Kidney epithelial cell (primary cell): Measurements from ENCODE around the gene IQCH. TPM values are rescaled to one million over a fixed set of nuclear protein-coding genes. Genes with fewer than 3 reads are reported as not detected.

Source experiments
- DNase-seq: peaks from one replicate; pipeline ENCODE4 v3.0.0-alpha.2; 2010; ENCODE audit warnings: low read depth
- H3K27me3 ChIP-seq: 2 replicates; pipeline ENCODE4 v1.6.0; 2011; ENCODE audit warnings: low read length; ENCODE audit not compliant: control insufficient read depth, insufficient read depth
- H3K36me3 ChIP-seq: 2 replicates; pipeline ENCODE4 v1.5.1; 2011; ENCODE audit warnings: low read length; ENCODE audit not compliant: control insufficient read depth, insufficient read depth
- H3K4me3 ChIP-seq: 2 replicates; pipeline ENCODE4 v1.5.1; 2011; ENCODE audit warnings: low read depth, mild to moderate bottlenecking, control low read depth, low read length
- total RNA-seq: library from RNA; depleted of rRNA; stranded (reverse); fragments of >200 nt; gene quantifications from 2 replicates; pipeline ENCODE4 v1.2.3, GENCODE V29; 2015
- TF ChIP-seq, protein P1 (sequence below): IDR thresholded peaks from 2 replicates; pipeline ENCODE4 v1.5.1; 2011; ENCODE audit warnings: mild to moderate bottlenecking, moderate library complexity, low read length, control low read depth, inconsistent platforms; ENCODE audit not compliant: insufficient read depth, poor library complexity, severe bottlenecking

Gene IQCH
- total RNA-seq, 1 donor from 2014 or later, result 6.3 TPM

- no peak for DNase-seq
- no peaks in the 10 kb centered on the region for H3K36me3 ChIP-seq
- H3K27me3 ChIP-seq, result no peaks in the 10 kb centered on the region
- TF ChIP-seq, protein P1, sequence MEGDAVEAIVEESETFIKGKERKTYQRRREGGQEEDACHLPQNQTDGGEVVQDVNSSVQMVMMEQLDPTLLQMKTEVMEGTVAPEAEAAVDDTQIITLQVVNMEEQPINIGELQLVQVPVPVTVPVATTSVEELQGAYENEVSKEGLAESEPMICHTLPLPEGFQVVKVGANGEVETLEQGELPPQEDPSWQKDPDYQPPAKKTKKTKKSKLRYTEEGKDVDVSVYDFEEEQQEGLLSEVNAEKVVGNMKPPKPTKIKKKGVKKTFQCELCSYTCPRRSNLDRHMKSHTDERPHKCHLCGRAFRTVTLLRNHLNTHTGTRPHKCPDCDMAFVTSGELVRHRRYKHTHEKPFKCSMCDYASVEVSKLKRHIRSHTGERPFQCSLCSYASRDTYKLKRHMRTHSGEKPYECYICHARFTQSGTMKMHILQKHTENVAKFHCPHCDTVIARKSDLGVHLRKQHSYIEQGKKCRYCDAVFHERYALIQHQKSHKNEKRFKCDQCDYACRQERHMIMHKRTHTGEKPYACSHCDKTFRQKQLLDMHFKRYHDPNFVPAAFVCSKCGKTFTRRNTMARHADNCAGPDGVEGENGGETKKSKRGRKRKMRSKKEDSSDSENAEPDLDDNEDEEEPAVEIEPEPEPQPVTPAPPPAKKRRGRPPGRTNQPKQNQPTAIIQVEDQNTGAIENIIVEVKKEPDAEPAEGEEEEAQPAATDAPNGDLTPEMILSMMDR, result no peak
- H3K4me3 ChIP-seq, result no peak overlapping the region
Observed at GRCh38 chr15:67373971-67374370, 119.4 kb downstream of the IQCH start.

GRCh38 chr15:67379530-67379929, 124.9 kb downstream of the IQCH start:
- TF ChIP-seq, protein P1, result no peak
- no peaks in the 10 kb centered on the region for H3K27me3 ChIP-seq
- DNase-seq, result no peak
- no peaks in the 10 kb centered on the region for H3K36me3 ChIP-seq
- H3K4me3 ChIP-seq, result no peak overlapping the region

- Histone ChIP-seq H3K4me3 (no peak overlapping the region), H3K27me3 (no peaks in the 10 kb centered on the region), H3K36me3 (no peaks in the 10 kb centered on the region)
- TF ChIP-seq, protein P1, result no peak
- no peak for DNase-seq
Observed at GRCh38 chr15:67380921-67381320, 126.3 kb downstream of the IQCH start.

DNA sequence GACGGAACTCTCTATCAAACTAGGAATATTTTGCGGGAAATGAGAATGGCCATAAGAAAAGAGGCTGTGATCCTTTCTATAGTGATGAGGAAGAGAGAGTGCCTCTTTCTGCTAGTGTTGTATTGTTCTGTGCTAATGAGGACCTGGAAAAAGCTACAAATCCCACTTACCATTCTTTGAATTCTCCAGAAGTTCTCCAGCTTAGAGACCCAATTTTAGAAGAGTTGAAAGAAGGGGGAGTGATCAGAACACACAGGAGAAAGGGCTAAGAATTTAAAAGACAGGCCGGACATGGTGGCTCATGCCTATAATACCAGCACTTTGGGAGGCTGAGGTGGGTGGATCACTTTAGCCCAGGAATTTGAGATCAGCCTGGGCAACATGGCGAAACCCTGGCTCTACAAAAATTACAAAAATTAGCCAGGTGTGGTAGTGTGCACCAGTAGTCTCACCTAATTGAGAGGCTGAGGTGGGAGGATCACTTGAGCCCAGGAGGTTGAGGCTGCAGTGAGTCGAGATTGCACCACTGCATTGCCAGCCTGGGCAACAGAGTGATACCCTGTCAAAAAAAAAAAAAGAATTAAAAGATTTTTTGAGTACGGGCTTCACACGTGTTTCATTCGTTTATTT, 126.9 kb downstream of the IQCH start:
- H3K4me3 ChIP-seq, result no peak overlapping the region
- H3K36me3 ChIP-seq, result no peaks in the 10 kb centered on the region
- TF ChIP-seq, protein P1, result no peak
- no peak for DNase-seq
- no peaks in the 10 kb centered on the region for H3K27me3 ChIP-seq

GRCh38 chr15:67382723-67383122, 128.1 kb downstream of the IQCH start:
- no peak for DNase-seq
- TF ChIP-seq, protein P1, result no peak
- H3K27me3 ChIP-seq, result no peaks in the 10 kb centered on the region

DNA sequence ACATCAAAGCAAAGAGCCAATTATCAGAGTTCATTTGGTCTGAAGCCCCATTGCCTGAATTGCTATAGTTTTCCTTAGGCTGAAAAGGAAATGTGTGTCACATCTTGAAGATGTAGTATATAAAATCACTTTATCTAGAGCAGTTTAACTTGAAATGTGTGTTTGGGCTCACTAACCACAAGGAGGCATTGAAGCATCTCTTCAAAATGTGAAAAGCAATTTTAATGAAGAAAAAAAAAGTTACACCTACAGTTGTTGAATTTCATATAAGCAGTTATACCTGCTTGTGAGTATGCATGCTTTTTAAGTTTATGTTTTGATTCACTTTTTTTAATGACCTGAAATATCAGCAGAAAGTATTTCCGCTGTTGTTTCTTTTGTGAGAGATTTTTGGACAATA, 129.3 kb downstream of the IQCH start:
- Histone ChIP-seq H3K36me3 (no peaks in the 10 kb centered on the region), H3K4me3 (no peak overlapping the region), H3K27me3 (no peaks in the 10 kb centered on the region)
- TF ChIP-seq, protein P1, result no peak
- no peak for DNase-seq

More at GRCh38 chr15:67382723-67383122, 128.1 kb downstream of the IQCH start:
- H3K36me3 ChIP-seq, result no peaks in the 10 kb centered on the region
- H3K4me3 ChIP-seq, result no peak overlapping the region
